Activated T-cell treated with anti-CD3 and anti-CD28 coated beads, Interleukin-2, amount 50 U/mL, for 1 hour (primary cell): ENCODE data around the gene CFAP299.

Source experiments
- DNase-seq: peaks from one replicate; pipeline ENCODE4 v3.0.0-alpha.2; 2020

CFAP299 gene

DNA sequence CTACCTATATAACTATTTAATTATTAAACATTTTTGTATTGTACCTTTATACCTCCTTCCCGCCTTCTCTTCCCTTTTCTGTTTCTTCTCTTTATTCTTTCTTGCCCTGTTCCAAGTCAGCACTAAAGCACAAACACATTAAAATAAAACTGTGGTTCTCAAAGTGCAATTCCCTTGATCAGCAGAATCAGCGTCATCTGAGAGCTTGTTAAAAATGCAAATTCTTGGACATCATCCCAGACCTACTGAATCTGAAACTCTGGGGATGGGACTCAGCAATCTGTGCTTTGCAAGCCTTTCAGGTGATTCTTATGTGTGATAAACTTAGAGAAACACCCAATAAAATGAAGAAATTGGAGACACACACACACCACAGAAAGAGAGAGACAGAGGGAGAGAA lies 516.5 kb downstream of the CFAP299 start:
- DNase-seq = no peak

GRCh38 chr4:80873571-80873970 lies 538.0 kb downstream of the CFAP299 start:
- DNase-seq = no peak

DNA sequence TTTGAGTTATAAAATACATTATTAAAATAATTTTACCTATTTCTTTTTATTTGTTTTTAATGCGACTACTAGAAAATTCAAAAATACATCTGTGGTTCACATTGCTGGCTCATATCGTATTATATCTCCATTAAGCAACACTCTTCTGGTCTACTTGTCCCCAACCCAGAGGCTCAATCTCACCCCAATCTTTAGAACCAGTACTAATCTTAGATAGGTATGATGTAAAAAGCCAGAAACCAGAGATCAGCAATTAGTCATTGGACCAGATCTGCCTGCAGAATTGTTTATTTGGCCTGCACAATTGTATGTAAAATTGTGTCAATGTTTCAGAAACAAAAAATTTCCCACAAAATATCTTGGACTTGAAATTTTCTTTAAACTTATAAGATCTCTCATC lies 539.4 kb downstream of the CFAP299 start:
- DNase-seq = no peak

GRCh38 chr4:80875642-80876041 lies 540.1 kb downstream of the CFAP299 start:
- no peak for DNase-seq

DNA sequence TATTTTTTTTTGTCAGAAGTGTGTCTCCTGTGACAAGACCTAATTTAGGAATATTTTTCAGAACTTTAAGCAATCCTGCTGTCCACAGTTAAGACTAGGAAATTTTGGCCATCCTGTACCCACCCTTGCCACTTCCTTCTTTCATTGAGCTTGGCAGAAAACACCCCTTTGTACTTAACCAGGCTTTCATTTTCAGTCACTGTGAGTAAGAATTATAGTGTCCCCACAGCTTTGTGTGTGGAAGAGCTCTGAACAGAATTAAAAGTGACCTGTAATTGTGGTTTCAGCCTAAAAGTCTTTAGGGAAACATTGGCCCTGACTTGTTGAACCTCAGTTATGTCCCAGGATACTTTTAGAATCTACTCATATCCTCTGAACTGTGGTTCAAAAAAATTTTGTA lies 541.3 kb downstream of the CFAP299 start:
- DNase-seq = no peak

DNA sequence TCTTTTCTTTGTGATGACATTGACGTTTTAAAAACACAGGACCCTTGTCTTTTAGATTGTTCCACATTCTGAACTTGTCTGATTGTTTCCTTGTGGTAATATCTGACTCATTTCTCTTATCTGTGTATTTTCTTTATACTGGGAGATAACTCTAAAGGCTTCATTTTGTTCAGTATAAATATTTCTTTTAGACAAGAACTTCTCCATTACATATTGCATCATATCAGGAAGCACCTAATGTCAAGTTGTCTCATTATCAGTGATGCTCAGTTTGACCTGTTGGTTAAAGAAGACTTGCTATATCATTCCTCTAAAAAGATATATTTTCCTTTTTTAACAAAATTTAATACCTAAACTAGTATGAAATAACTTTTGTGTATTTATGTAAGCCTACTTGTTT lies 542.7 kb downstream of the CFAP299 start:
- no peak for DNase-seq

DNA sequence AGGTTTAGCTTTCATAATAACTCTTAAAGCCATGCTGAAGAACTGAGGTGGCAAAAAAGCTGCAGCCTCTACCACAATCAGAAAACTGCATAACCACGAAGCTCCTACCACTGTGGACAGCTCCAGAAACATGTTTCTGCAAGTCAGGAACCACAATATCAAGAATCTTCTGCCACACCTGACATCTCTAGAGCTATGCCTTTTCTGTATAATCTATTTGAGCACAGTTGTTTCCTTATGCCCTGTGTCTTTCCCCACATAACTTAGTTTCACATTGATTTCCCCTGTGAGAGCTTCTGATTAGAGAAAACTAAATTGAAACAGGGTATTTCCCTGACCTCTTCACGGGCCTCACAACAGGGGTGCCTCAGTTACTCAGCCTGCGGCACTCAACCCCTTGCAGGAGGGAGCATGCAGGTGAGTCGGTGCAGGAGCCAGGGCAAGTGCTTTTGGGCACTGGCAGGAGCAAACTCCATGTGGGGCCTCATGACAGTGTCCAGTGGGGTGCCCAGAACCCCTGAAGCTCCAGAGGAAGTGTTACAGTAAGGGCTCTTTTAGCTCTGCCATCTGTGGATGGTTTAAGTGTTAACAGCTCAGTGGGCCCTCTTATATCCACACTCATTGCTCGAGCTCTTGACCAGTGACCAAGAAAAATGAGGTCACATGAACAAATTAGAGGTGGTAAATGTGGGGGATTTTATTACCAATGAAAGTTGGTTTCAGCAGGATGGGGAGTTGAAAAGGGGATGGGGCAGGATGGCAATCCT lies 562.2 kb downstream of the CFAP299 start:
- no peak for DNase-seq

- DNase-seq = no peak
These were observed 565.4 kb downstream of the CFAP299 start for GRCh38 chr4:80900908-80901307.

DNA sequence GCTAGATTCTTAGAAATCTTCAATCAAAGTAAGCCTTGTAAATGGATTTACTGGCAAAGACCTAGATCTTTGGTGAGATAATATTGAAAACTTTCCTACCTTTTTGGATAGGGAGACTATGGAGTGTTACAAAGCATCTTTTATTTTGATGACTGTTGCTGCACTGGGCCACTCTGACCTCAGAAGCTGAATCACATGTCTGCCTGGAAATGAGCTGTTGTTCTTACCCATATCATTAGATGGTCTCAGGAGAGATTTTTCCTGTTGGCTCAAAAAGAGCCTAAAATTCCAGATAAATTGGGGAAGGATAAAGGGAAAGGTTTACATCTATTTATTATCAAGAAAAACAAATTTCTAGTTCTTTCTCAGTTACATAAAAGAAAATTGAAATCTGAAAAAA lies 567.5 kb downstream of the CFAP299 start:
- DNase-seq = no peak

- DNase-seq = no peak
These were observed 574.4 kb downstream of the CFAP299 start for GRCh38 chr4:80909938-80910337.

- DNase-seq = no peak
These were observed 575.9 kb downstream of the CFAP299 start for GRCh38 chr4:80911458-80911857.

DNA sequence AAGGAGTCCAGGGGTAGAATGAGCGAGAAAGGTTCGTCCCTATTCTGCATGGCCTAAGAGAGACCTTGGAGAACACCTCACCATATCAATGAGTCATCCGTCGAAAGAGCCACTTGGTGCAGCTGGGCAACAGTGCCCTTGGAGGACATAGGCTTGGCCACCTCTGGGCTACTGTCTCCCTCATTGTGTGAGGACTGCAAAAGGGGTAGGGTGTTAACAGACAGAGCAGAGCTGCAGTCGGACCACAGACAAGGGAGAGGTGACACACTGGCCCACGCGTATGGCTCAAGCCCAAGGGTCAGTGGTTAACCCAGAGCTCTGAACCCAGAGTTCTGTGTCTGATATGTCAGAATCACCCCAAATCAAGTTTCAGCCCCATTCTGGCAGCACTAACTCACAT lies 576.8 kb downstream of the CFAP299 start:
- DNase-seq = no peak

DNA sequence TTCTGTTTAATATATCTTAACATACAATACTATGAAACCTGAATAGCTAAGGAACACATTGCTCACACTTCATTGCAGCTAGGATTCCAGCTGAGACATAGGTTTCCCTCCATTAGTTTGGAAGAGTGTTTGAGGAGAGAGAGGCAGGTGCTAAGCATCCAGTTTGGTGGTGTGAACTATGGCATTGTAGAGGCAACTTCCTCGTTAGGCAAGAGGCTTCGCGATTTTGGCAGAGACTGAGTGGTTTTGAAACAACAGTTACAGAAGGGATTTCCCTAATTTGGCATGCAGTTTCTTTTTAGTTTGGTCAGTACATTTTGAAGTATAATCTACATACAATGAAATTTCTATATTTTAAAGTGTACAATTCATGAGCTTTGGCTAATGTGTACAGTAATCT lies 577.9 kb downstream of the CFAP299 start:
- no peak for DNase-seq

DNA sequence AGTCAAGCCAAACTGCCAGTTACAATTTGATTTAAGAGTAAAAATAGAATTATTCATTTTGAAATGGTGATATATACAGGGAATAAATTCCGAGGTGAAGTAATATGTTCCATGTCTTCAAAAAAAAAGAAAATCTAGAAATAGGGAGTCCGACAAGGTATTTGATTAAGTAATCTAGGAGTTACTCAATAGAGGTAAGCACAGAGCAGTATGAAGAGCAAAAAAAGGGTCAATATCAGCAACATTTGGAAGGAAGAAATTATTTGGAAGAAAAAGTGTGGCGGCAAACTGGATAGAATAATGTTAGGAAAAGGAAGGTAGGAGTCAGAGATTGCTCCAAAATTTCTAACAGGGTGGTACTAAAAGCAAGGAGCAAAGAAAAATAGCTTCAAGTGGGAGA lies 581.2 kb downstream of the CFAP299 start:
- DNase-seq = no peak

DNA sequence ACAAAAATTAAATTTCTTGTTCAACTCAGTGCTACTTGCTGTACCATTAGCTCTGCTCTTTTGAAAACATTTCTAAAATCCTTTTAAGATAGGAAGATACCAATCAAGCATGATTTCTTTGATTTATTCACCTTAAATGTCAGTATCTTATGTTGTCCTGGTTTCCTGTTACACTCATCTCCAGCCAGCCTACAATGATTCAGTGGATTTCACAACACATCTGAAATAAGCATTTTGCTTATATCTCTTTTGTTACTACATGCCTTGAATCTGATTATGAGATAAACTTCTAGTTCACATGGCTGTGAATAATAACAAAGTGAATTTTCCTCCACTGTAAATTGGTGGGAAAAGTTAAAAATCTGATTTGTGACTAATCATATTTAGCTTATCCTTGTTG lies 582.5 kb downstream of the CFAP299 start:
- DNase-seq = no peak

- DNase-seq = no peak
These were observed 585.9 kb downstream of the CFAP299 start for GRCh38 chr4:80921441-80921840.

DNA sequence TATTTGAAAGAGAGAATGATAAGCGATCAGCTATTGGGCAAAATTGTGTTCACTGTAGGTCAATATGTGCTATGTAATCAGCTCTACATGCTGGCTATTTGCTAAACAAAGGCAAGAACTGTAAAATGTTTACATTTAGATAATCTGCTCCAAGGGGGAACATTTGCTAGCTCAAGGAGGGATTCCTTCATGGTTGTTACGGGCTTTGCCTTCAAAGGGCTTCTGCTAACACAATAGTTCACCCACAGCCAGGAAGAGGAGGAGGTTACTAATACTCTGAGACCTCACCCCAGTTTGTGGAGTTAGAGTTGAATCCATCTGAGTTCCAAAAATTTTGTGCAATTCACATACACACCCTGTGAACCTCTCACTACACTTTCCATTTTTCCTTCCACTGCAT lies 587.4 kb downstream of the CFAP299 start:
- DNase-seq = no peak

DNA sequence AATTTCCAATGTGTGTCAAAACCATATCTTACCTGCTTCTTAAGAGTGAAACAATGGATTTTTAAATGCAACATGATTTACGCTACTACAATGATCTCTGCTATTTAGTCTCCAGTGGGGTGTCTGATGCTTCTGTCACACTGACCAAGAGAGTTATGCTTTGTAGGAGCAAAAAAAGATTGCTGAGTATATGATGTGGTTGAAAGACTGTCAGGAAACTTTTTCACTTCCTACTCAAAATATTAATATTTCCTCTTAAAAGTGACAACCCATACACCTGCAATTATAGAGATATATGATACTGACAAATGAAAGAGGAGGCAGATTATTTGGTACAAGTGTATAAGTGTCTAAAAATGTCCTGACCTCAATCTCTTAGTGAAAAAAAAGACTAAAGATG lies 589.8 kb downstream of the CFAP299 start:
- no peak for DNase-seq

DNA sequence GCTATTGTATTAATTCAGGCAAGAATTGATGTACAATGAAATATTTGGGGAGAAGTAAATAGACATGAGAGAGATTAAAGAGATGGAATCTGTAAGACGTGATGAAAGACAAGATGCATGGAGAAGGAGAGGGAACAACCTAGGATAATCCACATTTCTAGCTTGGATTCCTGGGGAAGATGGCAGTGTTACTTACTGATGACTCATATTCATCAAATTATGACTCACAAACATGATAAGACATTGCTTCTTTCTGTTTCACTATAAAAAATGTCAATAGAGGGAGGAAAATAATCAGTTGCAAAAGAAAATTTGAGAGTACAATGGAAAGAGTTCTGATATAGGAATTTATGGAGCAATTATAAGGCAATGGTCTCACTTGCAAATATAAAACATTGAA lies 590.9 kb downstream of the CFAP299 start:
- no peak for DNase-seq

GRCh38 chr4:80926891-80927290 lies 591.4 kb downstream of the CFAP299 start:
- no peak for DNase-seq

DNA sequence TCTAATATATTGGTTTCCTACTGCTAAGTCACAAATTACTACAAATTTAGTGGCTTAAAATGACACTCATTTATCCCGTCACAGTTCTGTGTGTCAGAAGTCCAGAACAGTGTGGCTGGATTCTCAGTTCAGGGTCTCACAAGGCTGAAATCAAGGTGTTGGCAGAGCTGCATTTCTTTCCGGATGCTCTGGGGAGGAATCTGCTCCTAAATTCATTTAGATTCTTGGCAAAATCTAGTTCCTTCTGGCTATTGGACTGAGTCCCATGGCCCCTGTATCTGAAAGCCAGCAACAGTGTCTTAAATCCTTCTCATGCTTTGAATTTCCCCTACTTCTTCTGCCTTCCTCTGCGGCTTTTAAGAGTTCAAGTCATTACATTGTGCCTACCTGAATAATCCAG lies 591.9 kb downstream of the CFAP299 start:
- DNase-seq = no peak

DNA sequence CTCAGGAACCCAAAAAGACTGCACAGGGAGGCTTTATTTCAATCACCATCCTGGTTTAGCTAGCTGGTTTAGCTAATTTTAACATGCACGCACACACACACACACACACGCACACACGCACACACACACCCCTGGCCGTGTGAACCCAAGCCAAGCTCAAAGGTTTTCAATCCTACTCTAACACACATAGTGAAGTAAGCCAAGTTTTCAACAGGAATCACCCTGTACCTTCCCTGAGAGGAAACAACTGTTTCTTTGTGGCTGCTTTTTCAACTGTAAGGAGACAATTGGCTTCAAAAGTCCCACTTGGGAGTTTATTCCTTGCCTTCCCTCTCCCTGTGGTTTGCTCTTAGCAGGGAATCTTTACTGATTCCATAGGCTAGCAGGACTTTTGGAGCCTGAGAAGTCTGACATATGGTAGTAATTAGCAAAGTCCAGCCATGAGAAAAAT lies 596.1 kb downstream of the CFAP299 start:
- DNase-seq = no peak

DNA sequence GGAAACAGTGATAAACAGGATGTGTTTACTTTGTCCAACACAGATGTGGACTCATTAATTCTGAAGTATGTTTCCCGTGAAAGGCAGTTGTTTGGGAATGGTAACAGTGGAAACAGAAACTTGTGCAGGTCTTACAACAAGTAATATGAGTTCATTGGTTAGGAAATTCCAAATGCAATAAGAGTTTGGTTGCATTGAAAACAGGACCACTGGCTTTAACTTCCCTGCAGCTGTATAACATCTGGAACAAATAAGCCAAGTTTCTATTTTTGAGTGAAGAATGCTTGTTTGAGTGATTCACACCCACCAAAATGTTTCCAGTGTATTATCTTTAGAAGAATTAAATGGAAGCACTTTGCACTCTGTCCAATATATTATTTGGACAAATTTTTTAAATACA lies 612.6 kb downstream of the CFAP299 start:
- DNase-seq = no peak

DNA sequence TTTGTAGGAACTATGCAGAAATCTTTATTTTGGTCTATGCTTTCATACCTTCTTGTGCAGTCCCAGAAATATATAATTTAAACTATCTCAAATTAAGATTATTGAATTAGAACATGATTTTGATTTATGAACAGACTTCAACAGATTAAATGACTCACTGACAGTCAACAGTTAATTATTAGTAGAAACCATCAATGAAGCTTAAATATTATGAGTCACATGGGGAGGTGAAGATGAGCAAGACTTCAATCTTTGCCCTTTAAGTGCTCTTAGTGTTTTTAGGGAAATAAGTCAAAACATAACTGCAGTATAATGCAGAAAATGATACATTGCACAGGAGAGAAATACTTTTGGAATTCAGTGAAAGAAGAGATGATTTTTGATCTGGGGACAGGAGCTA lies 613.5 kb downstream of the CFAP299 start:
- no peak for DNase-seq

GRCh38 chr4:80956421-80956820 lies 620.9 kb downstream of the CFAP299 start:
- DNase-seq = no peak
